HG03196 (cell line): ENCODE measurements around the gene IFNAR2.

Experiments used
- ATAC-seq: cut with Tn5 transposase; IDR thresholded peaks from one replicate; pipeline ENCODE4 v1.9.1; 2021; ENCODE audit not compliant: unreplicated experiment

Gene IFNAR2

GRCh38 chr21:33229784-33230544 lies at the start of gene IFNAR2:
Gene IFNAR2 (plus strand): TSS chr21:33229938. CDS start chr21:33241923, 11,985 bp downstream.
- ATAC-seq, result peak; percentile 57

- no peak for ATAC-seq
Measured at GRCh38 chr21:33185852-33186251, 43.9 kb upstream of the IFNAR2 start.

- ATAC-seq, result no peak
Measured at GRCh38 chr21:33187276-33187675, 42.5 kb upstream of the IFNAR2 start.

- no peak for ATAC-seq
Measured at GRCh38 chr21:33189237-33189636, 40.5 kb upstream of the IFNAR2 start.

- no peak for ATAC-seq
Measured at GRCh38 chr21:33189824-33190223, 39.9 kb upstream of the IFNAR2 start.

- no peak for ATAC-seq
Measured at GRCh38 chr21:33196941-33197374, 32.8 kb upstream of the IFNAR2 start.

GRCh38 chr21:33197496-33197895 lies 32.2 kb upstream of the IFNAR2 start:
- no peak for ATAC-seq

GRCh38 chr21:33198346-33199099 lies 31.2 kb upstream of the IFNAR2 start:
- no peak for ATAC-seq

- no peak for ATAC-seq
Measured at GRCh38 chr21:33199100-33199464, 30.7 kb upstream of the IFNAR2 start.

- ATAC-seq, result peak; percentile 65
Measured at GRCh38 chr21:33199516-33200217, 30.1 kb upstream of the IFNAR2 start.

GRCh38 chr21:33201956-33202355 lies 27.8 kb upstream of the IFNAR2 start:
- ATAC-seq, result no peak

- no peak for ATAC-seq
Measured at GRCh38 chr21:33202464-33203363, 27.0 kb upstream of the IFNAR2 start.

GRCh38 chr21:33203371-33203724 lies 26.4 kb upstream of the IFNAR2 start:
- ATAC-seq, result no peak

GRCh38 chr21:33205476-33205875 lies 24.3 kb upstream of the IFNAR2 start:
- ATAC-seq, result no peak

- ATAC-seq, result no peak
Measured at GRCh38 chr21:33206771-33207281, 22.9 kb upstream of the IFNAR2 start.

GRCh38 chr21:33207449-33208149 lies 22.1 kb upstream of the IFNAR2 start:
- no peak for ATAC-seq

GRCh38 chr21:33208534-33208933 lies 21.2 kb upstream of the IFNAR2 start:
- ATAC-seq, result no peak

- no peak for ATAC-seq
Measured at GRCh38 chr21:33211305-33211704, 18.4 kb upstream of the IFNAR2 start.

GRCh38 chr21:33211732-33212131 lies 18.0 kb upstream of the IFNAR2 start:
- no peak for ATAC-seq
